GM18909 (cell line): ENCODE data around the gene ADM2.
"Not testable (repeated sequence)": the region's sequence is repeated elsewhere in the genome, so short reads cannot be mapped to it uniquely, and the experiment has no call there.

Source experiments
- ATAC-seq: cut with Tn5 transposase; IDR thresholded peaks from one replicate; pipeline ENCODE4 v1.9.1; 2021; ENCODE audit warnings: mild to moderate bottlenecking; ENCODE audit not compliant: unreplicated experiment, poor library complexity

ADM2 gene

GRCh38 chr22:50504369-50505211 lies 23.2 kb downstream of the ADM2 start:
- ATAC-seq: no peak

GRCh38 chr22:50505276-50505775 lies 24.0 kb downstream of the ADM2 start:
- no peak for ATAC-seq

- no peak for ATAC-seq
Measured at GRCh38 chr22:50505776-50506610, 24.6 kb downstream of the ADM2 start.

- no peak for ATAC-seq
Measured at GRCh38 chr22:50506611-50507420, 25.5 kb downstream of the ADM2 start.

- ATAC-seq: peak; percentile 57
Measured at GRCh38 chr22:50507421-50507990, 26.2 kb downstream of the ADM2 start, which contains the start of gene LMF2. Gene LMF2, minus strand, starts transcription at chr22:50507702. Its CDS starts 27 bp downstream, at chr22:50507675.

- ATAC-seq: peak; percentile 76
Measured at GRCh38 chr22:50507991-50508884, 26.9 kb downstream of the ADM2 start, which contains the start of gene NCAPH2. Gene NCAPH2, plus strand, starts transcription at chr22:50508224. Its CDS starts 114 bp downstream, at chr22:50508338.

GRCh38 chr22:50508897-50509296 lies 27.6 kb downstream of the ADM2 start:
- ATAC-seq: no peak

GRCh38 chr22:50513175-50513574 lies 31.8 kb downstream of the ADM2 start:
- ATAC-seq: no peak

GRCh38 chr22:50516068-50516467 lies 34.7 kb downstream of the ADM2 start:
- ATAC-seq: no peak

GRCh38 chr22:50516891-50517290 lies 35.5 kb downstream of the ADM2 start:
- ATAC-seq: no peak

GRCh38 chr22:50517495-50518260 lies 36.3 kb downstream of the ADM2 start:
- ATAC-seq: no peak

GRCh38 chr22:50518606-50519005 lies 37.3 kb downstream of the ADM2 start:
- no peak for ATAC-seq

- no peak for ATAC-seq
Measured at GRCh38 chr22:50519151-50519550, 37.8 kb downstream of the ADM2 start.

GRCh38 chr22:50520184-50520583 lies 38.8 kb downstream of the ADM2 start:
- not testable (repeated sequence) for ATAC-seq

- no peak for ATAC-seq
Measured at GRCh38 chr22:50520826-50521453, 39.6 kb downstream of the ADM2 start.

- ATAC-seq: no peak
Measured at GRCh38 chr22:50521710-50522109, 40.4 kb downstream of the ADM2 start.

- ATAC-seq: no peak
Measured at GRCh38 chr22:50522208-50522805, 41.0 kb downstream of the ADM2 start.
